HepG2 (cell line): Measurements from ENCODE around the gene ZC3H18. TPM values are rescaled to one million over a fixed set of nuclear protein-coding genes. Genes with fewer than 3 reads are reported as not detected.
A peak's percentile ranks its signal among the peaks of the same experiment; 100 is the strongest.

Experiments
- ATAC-seq: fragments of 200-7000 bp; cut with Tn5 transposase; 3 replicates; pipeline ENCODE4 v1.9.1; 2020; ENCODE audit warnings: mild to moderate bottlenecking, moderate library complexity
- BruUV-seq: library from RNA; stranded (reverse); fragments of 400-500 nt; replicated peaks from 2 replicates; lab custom pipeline; 2021; lab: Mats Ljungman, UMichigan
- CTCF ChIA-PET: fragments of 300-600 bp; formaldehyde crosslinking; extraction: SDS; loops from one replicate; lab custom pipeline; 2021; ENCODE audit warnings: low total read pairs, inconsistent platforms, low intra/inter-chr PET ratio; lab: Yijun Ruan, JAX
- POLR2A ChIA-PET: fragments of 350-600 bp; sonication (Branson Sonifier 250); formaldehyde crosslinking; loops from one replicate; lab custom pipeline; 2020; ENCODE audit warnings: antibody characterized with exemption, inconsistent platforms; lab: Yijun Ruan, JAX
- DNase-seq: peaks from one replicate; pipeline ENCODE4 v3.0.0-alpha.2; 2015; ENCODE audit warnings: low spot score
- FAIRE-seq: peaks from 3 replicates; lab custom pipeline; 2011; peaks lifted over from hg19 to GRCh38; lab: Jason Lieb, UNC
- H2AFZ ChIP-seq: one replicate; pipeline ENCODE4 v1.6.1; 2011; ENCODE audit warnings: low read length, inconsistent platforms
- H3K27ac ChIP-seq: fragments of 300-600 bp; 3 replicates; pipeline ENCODE4 v1.8.0; 2011; ENCODE audit warnings: mixed run types, mild to moderate bottlenecking, mixed read lengths, low read length, inconsistent platforms; ENCODE audit not compliant: insufficient read depth; ENCODE audit errors: extremely low read length
- H3K27me3 ChIP-seq, 2 experiments: fragments of 200-600 bp in 1 of 2; 2 replicates in 1 of 2; 3 replicates in 1 of 2; pipeline versions ENCODE4 v1.6.0 to v1.8.0; 2011; ENCODE audit warnings: low read length in 2 of 2, mild to moderate bottlenecking in 2 of 2, moderate library complexity in 2 of 2, inconsistent platforms in 1 of 2; ENCODE audit not compliant: insufficient read depth in 2 of 2, control insufficient read depth in 1 of 2
- H3K36me3 ChIP-seq, 2 experiments: fragments of 200-600 bp in 1 of 2; replicated peaks in 1 of 2; 2 replicates in 1 of 2; 3 replicates in 1 of 2; pipeline versions ENCODE4 v1.5.1 to v1.8.0; 2011; ENCODE audit warnings: low read length in 2 of 2, inconsistent platforms in 1 of 2; ENCODE audit not compliant: insufficient read depth in 2 of 2, control insufficient read depth in 1 of 2
- H3K4me1 ChIP-seq: 2 replicates; pipeline ENCODE4 v1.5.1; 2012; ENCODE audit warnings: low read length, inconsistent platforms; ENCODE audit not compliant: insufficient read depth
- H3K4me2 ChIP-seq: 2 replicates; pipeline ENCODE4 v1.6.0; 2011; ENCODE audit warnings: low read depth, low read length, inconsistent platforms
- H3K4me3 ChIP-seq, 3 experiments: fragments of 200-600 bp in 1 of 3; sonication (generic), shearing (Covaris generic) in 1 of 3; replicated peaks in 1 of 3; 2 replicates each; pipeline ENCODE4 v1.5.1; 2011 to 2016; ENCODE audit warnings: low read length in 3 of 3, inconsistent platforms in 2 of 3, low read depth in 2 of 3, mild to moderate bottlenecking in 2 of 3, control low read depth in 1 of 3, mixed read lengths in 1 of 3; ENCODE audit not compliant: insufficient read depth in 1 of 3
- H3K79me2 ChIP-seq: one replicate; pipeline ENCODE4 v1.6.1; 2011; ENCODE audit warnings: low read length, inconsistent platforms; ENCODE audit not compliant: insufficient read depth
- H3K9ac ChIP-seq: 2 replicates; pipeline ENCODE4 v1.6.0; 2011; ENCODE audit warnings: mild to moderate bottlenecking, low read depth, low read length, inconsistent platforms; ENCODE audit not compliant: insufficient read depth
- H3K9me3 ChIP-seq: 2 replicates; pipeline ENCODE4 v1.5.1; 2012; ENCODE audit warnings: mild to moderate bottlenecking, low read length
- H4K20me1 ChIP-seq: 2 replicates; pipeline ENCODE4 v1.6.0; 2011; ENCODE audit warnings: inconsistent platforms, mild to moderate bottlenecking, low read length, moderate library complexity; ENCODE audit not compliant: insufficient read depth
- ARID2 ChIP-seq: sonication (generic); formaldehyde crosslinking; IDR thresholded peaks from 2 replicates; pipeline ENCODE4 v1.8.1; 2022; ENCODE audit warnings: mild to moderate bottlenecking, missing genetic modification reagents, borderline replicate concordance
- GATA4 ChIP-seq: sonication (generic); IDR thresholded peaks from 2 replicates; pipeline ENCODE4 v1.6.1; 2016; ENCODE audit warnings: antibody characterized with exemption, low read depth, borderline replicate concordance
- GPN1 ChIP-seq: sonication (generic); formaldehyde crosslinking; IDR thresholded peaks from 2 replicates; pipeline ENCODE4 v1.5.1; 2020; ENCODE audit warnings: missing genetic modification reagents, borderline replicate concordance
- HNRNPLL ChIP-seq: fragments of 200-400 bp; formaldehyde crosslinking; IDR thresholded peaks from 2 replicates; pipeline ENCODE4 v1.6.1; 2017; ENCODE audit warnings: mild to moderate bottlenecking, low read depth, low read length; ENCODE audit not compliant: poor library complexity, severe bottlenecking
- MYNN ChIP-seq: sonication (generic); formaldehyde crosslinking; IDR thresholded peaks from 2 replicates; pipeline ENCODE4 v1.4.0; 2020; ENCODE audit warnings: mild to moderate bottlenecking, low read depth, missing genetic modification reagents
- NR2F1 ChIP-seq, 2 experiments: fragments of 450-650 bp in 1 of 2; formaldehyde crosslinking in 1 of 2; IDR thresholded peaks; 2 replicates each; pipeline versions ENCODE4 v1.5.0 to v1.6.1; 2016 to 2020; ENCODE audit warnings: mild to moderate bottlenecking in 1 of 2, missing compliant biosample characterization in 1 of 2, missing genetic modification reagents in 1 of 2, moderate library complexity in 1 of 2
- ZMYM3 ChIP-seq: sonication (generic); formaldehyde crosslinking; IDR thresholded peaks from 2 replicates; pipeline ENCODE4 v1.5.1; 2020; ENCODE audit warnings: mild to moderate bottlenecking, missing genetic modification reagents
- ZNF235 ChIP-seq: sonication (generic); formaldehyde crosslinking; IDR thresholded peaks from 2 replicates; pipeline ENCODE4 v1.8.1; 2023; ENCODE audit warnings: mild to moderate bottlenecking, missing genetic modification reagents, borderline replicate concordance
- ZNF281 ChIP-seq: sonication (generic); formaldehyde crosslinking; IDR thresholded peaks from 2 replicates; pipeline ENCODE4 v1.4.0; 2020; ENCODE audit warnings: missing genetic modification reagents, borderline replicate concordance
- WGBS: methylation state at CpG from one replicate; pipeline ENCODE4 v1.1.6; 2017; ENCODE audit warnings: low lambda C conversion rate; 5-methylcytosine and 5-hydroxymethylcytosine counted together
- in situ Hi-C: cut with HindIII; loops from 2 replicates; pipeline ENCODE4 v1.10.0; 2017; ENCODE audit warnings: low pct_unique_long_range_greater_than_20kb; ENCODE audit not compliant: extremely low pct_ligation_motif_present
- intact Hi-C: fragments of 100-400 bp; cut with micrococcal nuclease; formaldehyde crosslinking; loops from one replicate; pipeline ENCODE4 v1.10.0; 2022; ENCODE audit not compliant: unreplicated experiment
- polyA plus RNA-seq, 8 experiments: library from polyadenylated mRNA; depleted of rRNA in 3 of 8; stranded (reverse) in 7 of 8; unstranded in 1 of 8; fragments of >200 nt; fragmentation: Illumina TruSeq in 4 of 8; extraction: Trizol in 4 of 8; gene quantifications; 2 replicates each; pipeline versions ENCODE4 v1.2.1 to v1.2.3, GENCODE V29; 2011 to 2016; ENCODE audit warnings: low read depth in 4 of 8, missing spikeins in 1 of 8, mixed read lengths in 1 of 8; ENCODE audit not compliant: insufficient read depth in 1 of 8
- total RNA-seq, 5 experiments: library from RNA; depleted of rRNA; stranded (reverse); fragments of >200 nt; fragmentation: Illumina TruSeq; extraction: Trizol; gene quantifications; 2 replicates each; pipeline ENCODE4 v1.2.3, GENCODE V29; 2016; ENCODE audit warnings: low read depth in 1 of 5
- TF ChIP-seq, protein P1 (sequence below): sonication (generic); formaldehyde crosslinking; conservative IDR thresholded peaks from 2 replicates; pipeline ENCODE4 v1.8.1; 2023; ENCODE audit warnings: missing genetic modification reagents
- TF ChIP-seq, protein P2 (sequence below): sonication (generic); formaldehyde crosslinking; IDR thresholded peaks from 2 replicates; pipeline ENCODE4 v1.5.0; 2020; ENCODE audit warnings: missing genetic modification reagents
- TF ChIP-seq, protein P3 (sequence below): sonication (generic); formaldehyde crosslinking; IDR thresholded peaks from 2 replicates; pipeline ENCODE4 v1.5.0; 2020; ENCODE audit warnings: mild to moderate bottlenecking, missing genetic modification reagents

The ZC3H18 gene
- total and polyA plus RNA-seq, 2 of the 13 experiments (the other 11 are each of a cell fraction or from before 2014, with no cell fraction given) = 11.2 to 27.4 TPM

DNA sequence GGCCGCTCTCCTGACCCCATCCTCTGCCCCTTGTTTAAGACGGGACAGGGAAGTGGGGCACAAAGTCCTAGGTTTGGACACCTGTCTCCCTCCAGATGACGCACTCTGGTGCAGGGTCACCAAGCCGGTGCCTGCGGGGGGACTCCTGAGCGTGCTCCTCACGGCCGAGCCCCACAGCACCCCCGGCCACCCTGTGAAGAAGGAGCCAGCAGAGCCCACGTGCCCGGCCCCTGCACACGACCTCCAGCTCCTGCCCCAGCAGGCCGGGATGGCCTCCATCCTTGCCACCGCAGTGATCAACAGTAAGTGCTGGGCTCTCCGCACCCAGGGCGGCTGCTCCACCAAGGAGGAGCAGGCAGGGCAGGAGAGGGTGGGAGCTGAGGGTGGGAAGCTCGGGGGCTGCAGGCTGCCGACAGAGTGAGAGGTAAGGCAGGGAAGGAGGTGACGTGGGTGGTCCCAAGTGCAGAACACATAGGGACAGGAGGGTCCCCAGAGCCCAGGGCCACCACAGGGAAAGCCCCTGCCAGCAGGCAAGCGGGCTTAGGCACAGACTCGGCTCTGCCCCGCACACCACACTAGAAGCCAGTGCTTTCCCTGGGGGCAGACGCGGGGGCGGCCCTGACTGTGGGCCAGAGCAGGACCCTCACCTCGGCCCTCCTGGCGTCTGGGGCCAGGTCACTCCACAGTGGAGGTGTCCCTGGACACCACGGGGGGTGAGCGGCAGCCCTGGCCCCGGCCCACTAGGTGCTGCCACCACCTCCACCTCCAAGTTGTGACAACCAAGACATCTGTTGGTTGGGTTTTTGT lies 42.1 kb upstream of the ZC3H18 start:
- in situ Hi-C loops = no loop called here
- POLR2A ChIA-PET = no interaction called here
- H3K9ac ChIP-seq = no peak overlapping the region
- H3K9me3 ChIP-seq = no peaks in the 10 kb centered on the region
- CTCF ChIA-PET = interaction anchor here (0.5 to 4.3 kb wide), 6 partner anchors 34 to 91 kb away, joined by 3 to 88 read pairs (median 4); no protein-coding TSS in a partner anchor
- H3K4me2 ChIP-seq = no peak overlapping the region
- ATAC-seq (no peak), FAIRE-seq (no peak), DNase-seq (no peak)
- H3K4me3 ChIP-seq = no peak overlapping the region
- intact Hi-C loops = loop anchor here (1.0 to 2.0 kb wide), 2 partner anchors 40 to 85 kb away; no protein-coding TSS in a partner anchor
- 91% methylated on average over 17 of the region's 30 CpGs for WGBS
- peaks cover 26 to 29% of the 10 kb centered on the region in 2 experiments; a peak in 4 of 5 replicates for H3K36me3 ChIP-seq
- H3K79me2 ChIP-seq = no peaks in the 10 kb centered on the region
- BruUV-seq = no TSS peak
- peaks cover 31% of the 10 kb centered on the region for H3K4me1 ChIP-seq
- no peaks in the 10 kb centered on the region; the same call in 1 of the 2 replicates for H4K20me1 ChIP-seq
- H3K27me3 ChIP-seq = no peaks in the 10 kb centered on the region
- no peak overlapping the region for H2AFZ ChIP-seq
- no peak overlapping the region for H3K27ac ChIP-seq
- TF ChIP-seq GPN1 (CRISPR knock-in tag) (no peak), NR2F1 (CRISPR knock-in tag; IDR thresholded peaks at IDR 0.05) (no peak), GATA4 (no peak), ARID2 (no peak), MYNN (CRISPR knock-in tag) (no peak), ZNF235 (CRISPR knock-in tag) (no peak), ZMYM3 (no peak), ZNF281 (CRISPR knock-in tag) (no peak), HNRNPLL (peak; percentile 5)
- TF ChIP-seq, protein P1, sequence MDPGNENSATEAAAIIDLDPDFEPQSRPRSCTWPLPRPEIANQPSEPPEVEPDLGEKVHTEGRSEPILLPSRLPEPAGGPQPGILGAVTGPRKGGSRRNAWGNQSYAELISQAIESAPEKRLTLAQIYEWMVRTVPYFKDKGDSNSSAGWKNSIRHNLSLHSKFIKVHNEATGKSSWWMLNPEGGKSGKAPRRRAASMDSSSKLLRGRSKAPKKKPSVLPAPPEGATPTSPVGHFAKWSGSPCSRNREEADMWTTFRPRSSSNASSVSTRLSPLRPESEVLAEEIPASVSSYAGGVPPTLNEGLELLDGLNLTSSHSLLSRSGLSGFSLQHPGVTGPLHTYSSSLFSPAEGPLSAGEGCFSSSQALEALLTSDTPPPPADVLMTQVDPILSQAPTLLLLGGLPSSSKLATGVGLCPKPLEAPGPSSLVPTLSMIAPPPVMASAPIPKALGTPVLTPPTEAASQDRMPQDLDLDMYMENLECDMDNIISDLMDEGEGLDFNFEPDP (CRISPR knock-in tag) = no peak
- TF ChIP-seq, protein P2, sequence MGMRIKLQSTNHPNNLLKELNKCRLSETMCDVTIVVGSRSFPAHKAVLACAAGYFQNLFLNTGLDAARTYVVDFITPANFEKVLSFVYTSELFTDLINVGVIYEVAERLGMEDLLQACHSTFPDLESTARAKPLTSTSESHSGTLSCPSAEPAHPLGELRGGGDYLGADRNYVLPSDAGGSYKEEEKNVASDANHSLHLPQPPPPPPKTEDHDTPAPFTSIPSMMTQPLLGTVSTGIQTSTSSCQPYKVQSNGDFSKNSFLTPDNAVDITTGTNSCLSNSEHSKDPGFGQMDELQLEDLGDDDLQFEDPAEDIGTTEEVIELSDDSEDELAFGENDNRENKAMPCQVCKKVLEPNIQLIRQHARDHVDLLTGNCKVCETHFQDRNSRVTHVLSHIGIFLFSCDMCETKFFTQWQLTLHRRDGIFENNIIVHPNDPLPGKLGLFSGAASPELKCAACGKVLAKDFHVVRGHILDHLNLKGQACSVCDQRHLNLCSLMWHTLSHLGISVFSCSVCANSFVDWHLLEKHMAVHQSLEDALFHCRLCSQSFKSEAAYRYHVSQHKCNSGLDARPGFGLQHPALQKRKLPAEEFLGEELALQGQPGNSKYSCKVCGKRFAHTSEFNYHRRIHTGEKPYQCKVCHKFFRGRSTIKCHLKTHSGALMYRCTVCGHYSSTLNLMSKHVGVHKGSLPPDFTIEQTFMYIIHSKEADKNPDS = no peak
- TF ChIP-seq, protein P3, sequence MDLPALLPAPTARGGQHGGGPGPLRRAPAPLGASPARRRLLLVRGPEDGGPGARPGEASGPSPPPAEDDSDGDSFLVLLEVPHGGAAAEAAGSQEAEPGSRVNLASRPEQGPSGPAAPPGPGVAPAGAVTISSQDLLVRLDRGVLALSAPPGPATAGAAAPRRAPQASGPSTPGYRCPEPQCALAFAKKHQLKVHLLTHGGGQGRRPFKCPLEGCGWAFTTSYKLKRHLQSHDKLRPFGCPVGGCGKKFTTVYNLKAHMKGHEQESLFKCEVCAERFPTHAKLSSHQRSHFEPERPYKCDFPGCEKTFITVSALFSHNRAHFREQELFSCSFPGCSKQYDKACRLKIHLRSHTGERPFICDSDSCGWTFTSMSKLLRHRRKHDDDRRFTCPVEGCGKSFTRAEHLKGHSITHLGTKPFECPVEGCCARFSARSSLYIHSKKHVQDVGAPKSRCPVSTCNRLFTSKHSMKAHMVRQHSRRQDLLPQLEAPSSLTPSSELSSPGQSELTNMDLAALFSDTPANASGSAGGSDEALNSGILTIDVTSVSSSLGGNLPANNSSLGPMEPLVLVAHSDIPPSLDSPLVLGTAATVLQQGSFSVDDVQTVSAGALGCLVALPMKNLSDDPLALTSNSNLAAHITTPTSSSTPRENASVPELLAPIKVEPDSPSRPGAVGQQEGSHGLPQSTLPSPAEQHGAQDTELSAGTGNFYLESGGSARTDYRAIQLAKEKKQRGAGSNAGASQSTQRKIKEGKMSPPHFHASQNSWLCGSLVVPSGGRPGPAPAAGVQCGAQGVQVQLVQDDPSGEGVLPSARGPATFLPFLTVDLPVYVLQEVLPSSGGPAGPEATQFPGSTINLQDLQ (CRISPR knock-in tag) = no peak
